Dedifferentiated amniotic fluid mesenchymal stem cell (primary cell): ENCODE measurements around the gene PHF10.
"Not testable (repeated sequence)": the region's sequence is repeated elsewhere in the genome, so short reads cannot be mapped to it uniquely, and the experiment has no call there.

Source experiments
- DNase-seq: peaks from one replicate; pipeline ENCODE4 v3.0.0-alpha.2; 2016; ENCODE audit errors: extremely low spot score

Gene PHF10

DNA sequence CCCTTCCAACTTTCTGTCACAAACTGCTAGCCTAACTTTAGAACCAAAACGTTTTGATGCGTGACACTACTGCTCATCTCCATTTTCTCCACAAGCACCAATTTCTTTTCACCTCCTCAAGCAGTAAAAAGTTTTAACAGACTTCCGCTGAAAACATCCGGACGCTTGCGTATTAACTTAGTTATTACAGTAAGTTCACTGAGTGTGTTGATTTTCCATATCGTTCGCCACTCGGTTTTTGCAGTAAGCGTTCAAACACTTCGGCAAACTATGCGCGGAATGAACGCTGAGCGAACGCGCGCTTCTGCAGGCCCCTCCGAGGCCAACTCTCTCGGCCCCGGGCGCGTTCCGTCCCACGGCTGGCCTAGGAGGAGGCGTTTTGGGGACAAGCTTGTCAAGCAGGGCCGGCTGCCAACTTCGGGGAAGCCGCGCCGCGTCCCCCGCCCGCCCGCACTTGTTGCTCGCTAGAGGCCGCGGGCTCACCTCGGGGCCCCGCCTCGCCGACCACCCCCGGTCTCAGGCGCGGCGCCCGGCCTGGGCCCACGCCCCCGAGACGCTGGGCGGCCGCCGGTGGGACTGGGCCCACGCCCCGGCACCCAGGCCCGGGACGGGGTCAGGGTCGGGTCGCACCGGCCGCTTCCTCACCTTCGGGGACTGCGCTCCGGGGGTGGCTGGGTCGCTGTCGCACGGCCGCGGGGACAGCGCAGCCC, 945 bp downstream of the PHF10 start:
- DNase-seq, result no peak

DNA sequence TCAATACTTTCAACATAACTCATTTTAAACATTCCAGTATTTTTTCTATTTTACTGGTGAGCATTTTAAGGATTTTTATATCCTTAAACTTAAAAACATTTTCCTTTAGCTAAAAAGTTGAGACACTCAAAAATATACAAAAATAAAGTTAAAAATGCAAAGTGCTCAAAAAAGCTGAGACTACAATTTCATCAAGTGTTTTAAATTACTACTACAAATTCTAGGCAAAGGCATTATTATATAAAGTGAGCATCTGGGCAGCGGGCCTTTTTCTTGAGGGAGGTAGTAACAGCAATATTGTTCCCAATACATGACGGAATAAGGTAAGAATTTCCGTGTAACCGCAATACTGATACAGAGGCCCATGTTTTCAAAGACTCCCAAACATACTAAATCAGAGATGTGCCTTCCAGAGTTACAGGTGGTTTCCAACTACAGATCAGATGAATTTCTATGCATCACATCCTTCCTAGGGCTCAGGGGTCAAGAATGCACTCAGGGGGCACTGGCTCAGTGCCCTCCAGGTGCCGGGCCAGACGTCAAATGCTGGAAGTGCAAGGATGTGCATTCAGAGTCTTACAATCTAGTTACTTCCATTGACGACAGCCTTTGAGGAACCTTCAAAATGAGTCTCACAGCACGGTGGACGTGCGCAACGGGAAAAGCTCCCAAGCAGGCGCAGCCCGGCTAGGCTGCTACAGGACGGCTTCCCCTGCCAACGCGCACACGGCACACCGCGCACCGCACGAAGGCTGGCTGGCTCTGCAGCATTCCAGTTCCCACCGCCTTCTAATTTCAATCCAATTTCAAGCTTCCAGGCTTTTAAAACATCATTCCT, 1.7 kb downstream of the PHF10 start:
- no peak for DNase-seq

DNA sequence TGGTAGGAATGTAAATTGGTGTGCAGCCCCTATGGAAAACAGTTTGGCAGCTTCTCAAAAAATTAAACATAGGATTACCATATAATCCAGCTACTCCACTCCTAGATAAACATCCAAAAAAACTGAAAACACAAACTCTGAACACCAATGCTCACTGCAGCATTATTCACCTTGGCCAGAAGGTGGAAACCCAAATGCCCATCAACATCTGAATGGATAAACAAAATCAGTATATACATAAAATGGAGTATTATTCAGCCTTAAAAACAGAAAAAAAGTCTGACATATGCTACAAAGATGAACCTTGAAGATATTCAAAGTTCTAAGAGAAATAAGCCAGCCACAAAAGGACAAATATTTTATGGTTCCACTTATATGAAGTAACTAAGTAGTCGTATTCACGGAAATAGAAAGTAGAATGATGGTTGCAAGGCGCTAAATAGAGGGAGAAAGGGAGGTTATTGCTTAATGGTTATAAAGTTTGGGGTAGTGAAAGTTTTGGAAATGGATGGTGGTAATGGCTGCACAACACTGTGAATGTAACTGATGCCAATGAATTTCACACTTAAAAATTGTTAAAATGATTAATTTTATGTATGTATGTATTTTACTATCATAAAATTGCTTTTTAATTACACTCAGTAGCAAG, 4.0 kb downstream of the PHF10 start:
- no peak for DNase-seq

DNA sequence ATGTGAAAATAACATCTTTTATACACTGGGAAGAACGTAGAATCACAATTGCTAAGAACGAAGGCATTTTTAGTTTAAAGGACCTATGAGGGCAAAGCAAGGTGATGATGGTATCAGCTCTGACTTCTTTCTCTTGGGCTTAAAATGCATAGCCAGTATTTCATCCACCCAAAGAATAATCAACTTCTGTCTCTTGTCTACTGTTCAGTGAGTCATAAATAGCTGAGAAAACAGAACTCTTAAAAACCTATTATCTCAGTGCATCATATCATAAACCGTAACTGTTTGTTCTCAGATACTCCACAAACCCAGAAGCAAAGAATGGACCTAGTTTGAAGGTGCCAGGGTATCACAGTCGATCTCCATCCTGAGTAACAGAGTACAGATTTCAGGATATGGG, 5.2 kb downstream of the PHF10 start:
- DNase-seq, result no peak

DNA sequence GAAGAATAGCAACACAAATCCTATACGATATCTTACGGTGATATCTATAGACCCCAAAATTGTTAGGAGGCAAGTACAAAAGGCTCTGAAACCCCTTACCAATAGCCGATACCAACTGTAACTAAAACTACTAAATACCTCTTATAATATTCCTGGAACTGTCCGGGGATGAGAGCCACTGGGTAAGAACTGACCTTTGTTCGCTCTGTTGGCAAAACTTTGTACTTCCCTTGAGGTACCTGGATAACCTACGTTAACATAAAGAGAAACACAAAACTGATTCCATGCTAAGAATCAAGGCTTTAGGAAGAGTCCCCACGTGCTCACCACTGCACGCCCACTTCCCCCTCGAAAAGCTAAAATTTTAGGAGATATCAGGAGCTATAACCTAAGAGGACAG, 9.7 kb downstream of the PHF10 start:
- no peak for DNase-seq

- DNase-seq, result no peak
Measured at GRCh38 chr6:169714178-169714577, 10.1 kb downstream of the PHF10 start.

DNA sequence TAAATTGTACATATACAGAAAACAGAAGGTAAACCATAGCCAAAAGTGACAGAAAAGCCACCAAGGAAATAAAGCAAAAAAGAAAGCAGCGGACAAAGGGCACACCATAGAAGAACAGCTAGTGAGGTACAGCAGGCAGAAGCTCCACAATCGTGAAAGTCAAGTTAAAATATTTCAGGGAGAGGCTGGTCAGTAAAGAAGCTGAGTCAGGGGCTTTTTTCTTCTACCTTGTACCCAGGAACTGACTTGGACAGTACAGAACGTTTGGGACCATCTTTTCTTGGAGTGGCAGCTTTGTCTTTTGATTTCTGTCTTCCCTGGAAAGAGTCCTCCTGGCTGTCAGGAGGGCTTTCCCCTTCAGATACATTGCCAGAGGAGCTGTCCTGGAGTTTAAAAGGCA, 14.3 kb downstream of the PHF10 start:
- no peak for DNase-seq

DNA sequence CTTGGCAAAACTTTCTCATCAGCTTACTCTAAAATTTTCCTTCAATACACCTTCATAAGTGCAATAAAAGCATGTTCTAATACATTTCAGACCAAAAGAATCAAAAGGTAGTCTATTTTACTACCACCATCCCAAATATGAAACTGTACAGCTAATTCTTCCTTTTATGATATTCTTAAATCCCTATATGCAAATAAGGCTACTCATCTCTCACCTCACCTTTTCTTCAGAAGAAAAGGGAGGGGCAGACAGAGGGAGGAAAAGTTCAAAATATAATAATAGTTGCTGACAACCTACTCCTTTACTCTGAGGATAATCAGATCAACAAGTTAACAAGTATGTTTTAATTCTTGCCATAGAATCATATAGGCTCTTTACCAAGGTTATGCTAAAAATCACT, 15.0 kb downstream of the PHF10 start:
- DNase-seq, result no peak

- DNase-seq, result no peak
Measured at GRCh38 chr6:169707772-169708171, 16.5 kb downstream of the PHF10 start.

DNA sequence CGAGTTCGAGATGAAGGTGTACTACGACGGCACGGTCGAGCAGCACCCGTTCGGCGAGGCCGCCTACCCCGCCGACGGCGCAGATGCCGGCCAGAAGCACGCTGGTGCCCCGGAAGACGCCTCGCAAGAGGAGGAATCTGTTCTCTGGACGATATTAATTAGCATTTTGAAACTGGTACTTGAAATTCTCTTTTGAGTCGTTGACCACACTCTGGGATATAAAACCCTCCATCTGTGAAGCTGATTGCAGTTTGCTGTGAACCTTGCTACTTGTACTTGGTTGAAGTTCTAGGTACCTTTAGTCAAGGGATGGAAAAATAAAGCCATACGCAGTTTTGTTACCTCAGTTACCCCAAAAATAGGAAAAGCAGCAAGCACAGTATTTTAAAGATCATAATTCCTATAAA, 21.5 kb downstream of the PHF10 start:
- DNase-seq, result no peak

DNA sequence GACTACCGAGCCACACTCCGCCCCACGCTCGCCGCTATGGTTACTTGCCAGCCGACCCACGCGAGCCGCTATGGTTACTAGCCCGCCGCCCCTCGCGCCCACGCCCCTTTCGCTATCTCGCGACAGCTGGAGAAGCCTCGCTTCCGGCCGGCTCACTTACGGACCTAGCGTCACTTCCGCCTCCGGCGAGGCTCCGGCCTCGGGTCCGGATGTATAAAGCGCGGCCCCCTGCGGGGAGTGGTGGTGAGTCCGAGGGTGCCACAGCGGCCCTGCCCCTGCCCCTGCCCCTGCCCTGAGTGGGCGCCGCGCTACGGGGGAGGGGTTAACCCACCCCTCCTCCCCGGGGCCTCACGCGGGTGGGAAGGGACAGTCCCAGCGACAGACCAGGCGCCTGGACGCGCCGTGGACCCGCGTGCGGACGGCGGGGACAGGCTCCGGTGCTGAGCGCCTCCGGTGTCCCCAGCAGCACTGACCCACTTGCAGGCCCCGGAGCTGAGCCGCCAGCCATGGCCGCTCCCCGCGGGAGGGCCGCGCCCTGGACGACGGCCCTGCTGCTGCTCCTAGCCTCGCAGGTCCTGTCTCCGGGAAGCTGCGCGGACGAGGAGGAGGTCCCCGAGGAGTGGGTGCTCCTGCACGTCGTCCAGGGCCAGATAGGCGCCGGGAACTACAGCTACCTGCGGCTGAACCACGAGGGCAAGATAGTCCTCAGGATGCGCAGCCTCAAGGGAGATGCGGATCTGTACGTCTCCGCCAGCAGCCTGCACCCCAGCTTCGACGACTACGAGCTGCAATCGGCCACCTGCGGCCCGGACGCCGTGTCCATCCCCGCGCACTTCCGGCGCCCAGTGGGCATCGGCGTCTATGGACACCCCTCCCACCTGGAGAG, 22.1 kb downstream of the PHF10 start, which contains the start of the genes C6orf120 and WDR27:
Gene C6orf120 (plus strand): TSS at position 173 of the 886 bp plus-strand sequence. CDS start 334 bp downstream, at position 507.
Gene WDR27 (minus strand): TSS at position 76 of the 886 bp plus-strand sequence. CDS start 13,024 bp downstream, outside the sequence.
- peak; percentile 97 for DNase-seq

- no peak for DNase-seq
Measured at GRCh38 chr6:169701311-169701953, 22.9 kb downstream of the PHF10 start.

DNA sequence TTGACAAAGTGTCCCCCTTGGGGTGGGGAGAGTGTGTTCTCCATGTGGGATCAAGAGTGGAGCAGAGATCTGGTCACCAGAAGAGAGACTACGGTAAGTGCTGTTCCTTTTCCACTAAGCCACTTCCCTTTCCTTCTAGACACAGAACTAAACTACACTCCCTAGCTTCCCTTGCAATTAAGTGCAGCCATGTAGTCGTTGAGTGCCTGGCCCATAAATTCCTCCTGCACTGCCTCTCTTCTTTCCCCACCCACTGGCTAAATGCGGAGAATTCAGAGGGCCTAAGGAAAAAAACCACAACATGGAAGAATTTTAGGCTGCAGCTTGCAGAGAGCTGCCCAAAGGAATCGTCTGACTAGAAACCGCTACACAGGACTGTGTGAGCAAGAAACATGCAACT, 24.0 kb downstream of the PHF10 start:
- DNase-seq, result no peak

DNA sequence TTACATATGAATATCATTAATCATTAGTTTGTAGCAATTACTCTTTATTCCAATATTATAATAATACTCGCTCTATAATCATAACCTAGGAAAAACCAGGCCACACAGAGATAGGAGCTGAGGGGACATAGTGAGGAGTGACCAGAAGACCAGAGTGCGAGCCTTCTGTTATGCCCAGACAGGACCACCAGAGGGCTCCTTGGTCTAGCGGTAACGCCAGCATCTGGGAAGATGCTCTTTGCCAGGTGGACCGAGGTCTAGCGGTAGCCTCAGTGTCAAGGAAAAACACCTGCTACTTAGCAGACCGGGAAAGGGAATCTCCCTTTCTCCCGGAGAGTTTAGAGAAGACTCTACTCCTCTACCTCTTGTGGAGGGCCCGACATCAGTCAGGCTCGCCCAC, 27.2 kb downstream of the PHF10 start:
- not testable (repeated sequence) for DNase-seq

GRCh38 chr6:169695131-169695530, 29.2 kb downstream of the PHF10 start:
- DNase-seq, result no peak

- no peak for DNase-seq
Measured at GRCh38 chr6:169692516-169692915, 31.8 kb downstream of the PHF10 start.

DNA sequence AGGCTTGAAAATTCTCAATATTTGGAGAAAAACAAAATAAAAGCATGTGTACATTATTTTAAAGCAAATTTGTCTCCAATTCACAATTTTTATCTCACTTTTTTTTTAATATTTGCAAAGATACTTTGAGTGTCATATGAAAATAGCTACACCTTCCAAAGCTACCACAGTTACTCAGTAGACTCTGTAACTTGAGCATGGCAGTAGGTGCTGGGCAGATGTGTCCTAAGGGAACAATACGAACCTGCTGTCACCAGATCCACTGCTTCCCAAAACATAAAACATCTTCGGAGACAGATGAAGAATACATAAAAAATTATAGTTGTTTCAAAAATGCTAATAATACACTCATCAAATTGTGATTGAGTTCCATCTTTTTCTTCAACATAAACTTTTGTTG, 33.0 kb downstream of the PHF10 start:
- DNase-seq, result no peak

- DNase-seq, result no peak
Measured at GRCh38 chr6:169689287-169689686, 35.0 kb downstream of the PHF10 start.

DNA sequence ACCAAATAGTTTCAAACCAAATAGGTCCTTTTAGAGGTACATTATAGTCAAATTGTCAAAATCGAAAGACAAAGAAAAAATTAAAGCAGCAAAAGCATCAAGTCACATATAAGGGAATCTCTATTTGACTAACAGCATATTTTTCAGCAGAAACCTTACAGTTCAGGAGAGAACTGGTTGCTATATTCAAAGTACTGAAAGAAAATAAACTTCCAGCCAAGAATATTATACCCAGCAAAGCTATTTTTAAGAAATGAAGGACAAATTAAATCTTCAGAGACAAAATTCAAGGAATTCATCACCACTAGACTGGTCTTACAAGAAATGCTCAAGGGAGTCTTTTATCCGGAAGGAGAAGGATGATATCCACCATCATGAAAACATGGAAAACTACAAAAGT, 38.4 kb downstream of the PHF10 start:
- no peak for DNase-seq

DNA sequence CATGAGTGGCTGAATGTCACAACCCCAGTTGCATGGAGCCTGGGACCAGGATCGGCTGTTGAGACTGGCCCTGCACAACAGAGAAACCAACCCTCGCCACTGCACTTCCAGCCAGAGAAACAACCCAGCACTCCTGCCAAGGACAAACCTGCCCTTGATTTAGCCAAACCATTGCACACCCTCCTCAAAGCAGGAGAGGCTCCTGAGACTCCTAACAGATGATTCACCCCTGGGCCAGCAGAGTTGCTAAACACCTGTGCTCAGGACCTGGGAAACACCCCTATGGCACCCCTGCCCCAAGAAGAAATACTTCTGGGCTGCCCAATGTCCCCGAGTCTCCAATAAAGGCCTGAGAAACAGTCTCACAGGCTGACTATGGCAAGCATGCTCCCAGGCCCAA, 40.2 kb downstream of the PHF10 start:
- DNase-seq, result no peak

GRCh38 chr6:169678342-169678741, 46.0 kb downstream of the PHF10 start:
- no peak for DNase-seq
